OCI-LY1 (cell line): ENCODE measurements around the gene SLBP.
"Not testable (repeated sequence)": the region's sequence is repeated elsewhere in the genome, so short reads cannot be mapped to it uniquely, and the experiment has no call there.

Experiments
- H2AFZ ChIP-seq: fragments of 200-600 bp; sonication (generic), shearing (Covaris generic); 2 replicates; pipeline ENCODE4 v1.6.0; 2014; ENCODE audit warnings: antibody characterized with exemption, mild to moderate bottlenecking, low read length
- H3F3A ChIP-seq: fragments of 200-600 bp; sonication (generic), shearing (Covaris generic); 2 replicates; pipeline ENCODE4 v1.6.0; 2014; ENCODE audit warnings: mild to moderate bottlenecking, antibody characterized with exemption, low read length, moderate library complexity; ENCODE audit not compliant: insufficient read depth
- H3K27ac ChIP-seq: fragments of 200-600 bp; sonication (generic); 2 replicates; pipeline ENCODE4 v1.5.1; 2014; ENCODE audit warnings: low read length, mixed run types, mild to moderate bottlenecking, low read depth; ENCODE audit not compliant: poor library complexity, severe bottlenecking
- H3K27me3 ChIP-seq: fragments of 200-600 bp; sonication (generic); 2 replicates; pipeline ENCODE4 v1.6.0; 2014; ENCODE audit warnings: antibody characterized with exemption, mild to moderate bottlenecking, low read length, moderate library complexity; ENCODE audit not compliant: insufficient read depth
- H3K36me3 ChIP-seq: fragments of 200-600 bp; sonication (generic); 2 replicates; pipeline ENCODE4 v1.6.1; 2014; ENCODE audit warnings: mild to moderate bottlenecking, antibody characterized with exemption, low read length, moderate library complexity, mixed read lengths; ENCODE audit not compliant: insufficient read depth
- H3K4me1 ChIP-seq: fragments of 200-600 bp; sonication (generic); 2 replicates; pipeline ENCODE4 v1.5.1; 2014; ENCODE audit warnings: mild to moderate bottlenecking, low read length, moderate library complexity; ENCODE audit not compliant: insufficient read depth, severe bottlenecking
- H3K4me2 ChIP-seq: fragments of 200-600 bp; sonication (generic), shearing (Covaris generic); 2 replicates; pipeline ENCODE4 v1.6.1; 2014; ENCODE audit warnings: low read length
- H3K4me3 ChIP-seq: fragments of 200-600 bp; sonication (generic); 2 replicates; pipeline ENCODE4 v1.5.1; 2014; ENCODE audit warnings: low read length, low read depth, mild to moderate bottlenecking, mixed read lengths; ENCODE audit not compliant: poor library complexity, severe bottlenecking
- H3K79me2 ChIP-seq: fragments of 200-600 bp; shearing (Covaris generic); 2 replicates; pipeline ENCODE4 v1.6.1; 2016; ENCODE audit warnings: mixed run types, low read length, mixed read lengths; ENCODE audit not compliant: insufficient read depth
- H3K9ac ChIP-seq: fragments of 200-600 bp; sonication (generic), shearing (Covaris generic); 2 replicates; pipeline ENCODE4 v1.6.1; 2014; ENCODE audit warnings: mild to moderate bottlenecking, low read length, mixed read lengths
- H3K9me2 ChIP-seq: fragments of 200-600 bp; sonication (generic), shearing (Covaris generic); 2 replicates; pipeline ENCODE4 v1.6.1; 2014; ENCODE audit warnings: low read depth, mild to moderate bottlenecking, low read length, mixed read lengths
- H3K9me3 ChIP-seq: fragments of 200-600 bp; shearing (Covaris generic); 2 replicates; pipeline ENCODE4 v1.6.1; 2014; ENCODE audit warnings: low read length, mixed read lengths
- H4K20me1 ChIP-seq: fragments of 200-600 bp; sonication (generic), shearing (Covaris generic); 2 replicates; pipeline ENCODE4 v1.6.0; 2016; ENCODE audit warnings: mild to moderate bottlenecking, low read length; ENCODE audit not compliant: insufficient read depth
- CTCF ChIP-seq: fragments of 200-600 bp; sonication (generic), shearing (Covaris generic); IDR thresholded peaks from 2 replicates; pipeline ENCODE4 v1.5.1; 2017; ENCODE audit warnings: mild to moderate bottlenecking, antibody characterized with exemption, low read length, moderate library complexity, mixed read lengths
- EZH2 ChIP-seq: fragments of 200-600 bp; sonication (generic), shearing (Covaris generic); IDR thresholded peaks from 2 replicates; pipeline ENCODE4 v1.8.0; 2017; ENCODE audit warnings: borderline replicate concordance, mixed run types, mild to moderate bottlenecking, antibody characterized with exemption, low read length, moderate library complexity, mixed read lengths

Gene SLBP

GRCh38 chr4:1675136-1675801 is 36.9 kb downstream of the SLBP start:
- H3K27me3 ChIP-seq: no peaks in the 10 kb centered on the region
- no peak for TF ChIP-seq CTCF
- TF ChIP-seq EZH2: no peak
- H3K9ac ChIP-seq: no peak overlapping the region
- H3K4me2 ChIP-seq: no peak overlapping the region
- H3K36me3 ChIP-seq: no peaks in the 10 kb centered on the region
- no peaks in the 10 kb centered on the region for H4K20me1 ChIP-seq
- H2AFZ ChIP-seq: no peak overlapping the region
- no peaks in the 10 kb centered on the region for H3K4me1 ChIP-seq
- H3K9me3 ChIP-seq: no peaks in the 10 kb centered on the region
- H3K27ac ChIP-seq: no peak overlapping the region
- H3K4me3 ChIP-seq: no peak overlapping the region
- no peaks in the 10 kb centered on the region for H3K79me2 ChIP-seq
- no peaks in the 10 kb centered on the region for H3K9me2 ChIP-seq
- no peaks in the 10 kb centered on the region for H3F3A ChIP-seq

GRCh38 chr4:1674682-1675081 is 37.4 kb downstream of the SLBP start:
- no peak for TF ChIP-seq EZH2
- no peak for TF ChIP-seq CTCF
- no peaks in the 10 kb centered on the region for H3K79me2 ChIP-seq
- H3K4me1 ChIP-seq: no peaks in the 10 kb centered on the region
- no peak overlapping the region for H2AFZ ChIP-seq
- no peak overlapping the region for H3K4me3 ChIP-seq
- no peak overlapping the region for H3K9ac ChIP-seq
- H3K9me2 ChIP-seq: no peaks in the 10 kb centered on the region
- no peaks in the 10 kb centered on the region for H3K36me3 ChIP-seq
- H3F3A ChIP-seq: no peaks in the 10 kb centered on the region
- H3K27ac ChIP-seq: no peak overlapping the region
- H3K9me3 ChIP-seq: no peaks in the 10 kb centered on the region
- H3K27me3 ChIP-seq: no peaks in the 10 kb centered on the region
- H3K4me2 ChIP-seq: no peak overlapping the region
- H4K20me1 ChIP-seq: no peaks in the 10 kb centered on the region

DNA sequence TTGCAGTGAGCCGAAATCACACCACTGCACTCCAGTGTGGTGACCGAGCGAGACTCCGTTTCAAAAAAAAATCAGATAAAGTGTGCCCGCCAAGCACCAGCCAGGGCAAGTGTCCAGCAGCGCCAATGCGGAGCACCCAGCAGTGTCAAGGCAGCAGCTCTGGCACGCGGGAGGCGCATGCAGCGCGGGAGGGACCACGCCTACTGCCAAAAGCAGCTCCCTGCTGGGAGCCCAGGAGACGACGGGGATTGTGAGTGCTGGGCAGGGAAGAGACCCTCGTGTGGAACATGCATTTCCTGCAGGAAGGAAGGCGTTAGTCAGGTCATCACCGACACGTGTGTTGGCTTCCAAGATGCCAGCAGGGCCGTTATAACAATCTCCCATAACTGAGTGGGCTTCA is 38.4 kb downstream of the SLBP start:
- Histone ChIP-seq H2AFZ (no peak overlapping the region), H3K4me2 (no peak overlapping the region), H3K79me2 (no peaks in the 10 kb centered on the region), H3K27ac (no peak overlapping the region), H4K20me1 (no peaks in the 10 kb centered on the region), H3F3A (no peaks in the 10 kb centered on the region), H3K4me1 (no peaks in the 10 kb centered on the region), H3K4me3 (no peak overlapping the region), H3K27me3 (no peaks in the 10 kb centered on the region), H3K9me2 (no peaks in the 10 kb centered on the region), H3K36me3 (no peaks in the 10 kb centered on the region), H3K9ac (no peak overlapping the region), H3K9me3 (no peaks in the 10 kb centered on the region)
- no peak for TF ChIP-seq EZH2
- no peak for TF ChIP-seq CTCF

- H3K36me3 ChIP-seq, H3K4me3 ChIP-seq, H3F3A ChIP-seq, H3K27me3 ChIP-seq, H3K9me2 ChIP-seq, H3K4me1 ChIP-seq, H4K20me1 ChIP-seq, H3K79me2 ChIP-seq, H3K27ac ChIP-seq, H3K9me3 ChIP-seq, H3K4me2 ChIP-seq, H2AFZ ChIP-seq, H3K9ac ChIP-seq: not testable (repeated sequence)
Observed at GRCh38 chr4:1671011-1671410, 41.1 kb downstream of the SLBP start.
